ENCODE data around the gene CSF3R.

CSF3R gene

DNA sequence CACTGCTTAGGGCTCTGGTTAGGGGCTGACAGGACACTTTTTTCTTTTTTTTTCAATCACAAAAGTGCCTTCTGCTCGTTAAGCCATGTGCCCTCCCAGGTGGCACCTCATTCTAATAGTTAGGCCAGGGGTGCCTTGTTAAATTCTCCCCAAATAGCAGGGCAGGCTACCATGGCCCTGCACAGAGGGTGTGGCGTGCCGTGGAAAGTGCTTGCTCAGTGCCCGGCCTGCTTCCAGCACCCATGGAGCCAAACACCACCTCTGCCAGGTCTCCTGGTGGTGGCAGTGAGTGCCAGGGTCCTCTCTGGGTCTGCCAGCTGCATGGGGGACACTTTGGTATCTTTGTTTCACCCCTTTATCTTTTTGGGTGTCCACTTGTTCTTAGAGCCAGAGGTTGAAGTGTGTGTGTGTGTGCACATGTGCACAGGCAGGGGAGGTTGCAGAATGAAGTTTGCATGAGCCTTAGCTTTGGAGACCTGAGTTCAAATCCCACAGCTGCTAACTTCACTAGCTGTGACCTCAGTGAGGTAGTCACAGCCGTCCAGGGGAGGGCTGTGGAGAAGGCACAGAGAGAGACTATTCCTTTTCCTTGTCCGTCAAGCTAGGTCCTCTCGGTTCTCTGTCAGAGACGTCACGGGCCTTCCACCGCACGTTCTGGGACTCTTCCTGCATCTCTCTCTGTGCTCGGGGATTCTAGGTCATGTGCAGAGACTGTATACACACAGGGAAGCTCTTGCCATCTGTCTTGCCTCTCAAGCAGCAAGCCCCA lies 39.9 kb upstream of the CSF3R start:
- Histone ChIP-seq H3K4me1 (ENCODE audit: control insufficient read depth, insufficient read depth, low read length) (peaks cover 23% of the 10 kb centered on the region; the same call in 1 of the 2 replicates), H3K9ac (ENCODE audit: low read length) (no peak overlapping the region), H3K27me3 (ENCODE audit: control insufficient read depth, insufficient read depth, low read length) (no peaks in the 10 kb centered on the region; the same call in 1 of the 2 replicates), H3K27ac (ENCODE audit: low read depth, low read length) (no peak overlapping the region), H3K9me3 (ENCODE audit: control insufficient read depth, insufficient read depth, low read depth, low read length) (no peaks in the 10 kb centered on the region), H3K36me3 (ENCODE audit: control insufficient read depth, insufficient read depth, low read length) (no peaks in the 10 kb centered on the region), H3K4me3 (ENCODE audit: low read depth, low read length) (no peak overlapping the region)

DNA sequence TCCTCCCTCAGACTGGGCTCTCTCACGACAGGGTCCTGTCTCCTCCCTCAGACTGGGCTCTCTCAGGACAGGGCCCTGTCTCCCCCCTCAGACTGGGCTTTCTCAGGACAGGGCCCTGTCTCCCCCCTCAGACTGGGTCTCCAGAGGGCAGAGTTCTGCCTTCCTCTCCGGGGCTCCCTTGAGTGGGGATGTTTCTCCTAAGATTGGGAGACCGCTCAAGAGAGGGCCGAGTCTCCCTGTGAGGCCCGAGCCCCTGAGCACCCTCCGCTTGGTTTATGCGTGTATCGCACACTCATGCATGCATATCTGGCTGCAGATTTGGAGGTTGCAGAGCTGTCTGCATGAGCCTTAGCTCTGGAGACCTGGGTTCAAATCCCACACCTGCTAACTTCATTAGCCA lies 39.3 kb upstream of the CSF3R start:
- no peaks in the 10 kb centered on the region for H3K36me3 ChIP-seq (ENCODE audit: control insufficient read depth, insufficient read depth, low read length)
- no peak overlapping the region for H3K4me3 ChIP-seq (ENCODE audit: low read depth, low read length)
- H3K4me1 ChIP-seq (ENCODE audit: control insufficient read depth, insufficient read depth, low read length): peaks cover 23% of the 10 kb centered on the region; the same call in 1 of the 2 replicates
- H3K27ac ChIP-seq (ENCODE audit: low read depth, low read length): no peak overlapping the region
- no peaks in the 10 kb centered on the region for H3K9me3 ChIP-seq (ENCODE audit: control insufficient read depth, insufficient read depth, low read depth, low read length)
- H3K9ac ChIP-seq (ENCODE audit: low read length): no peak overlapping the region
- no peaks in the 10 kb centered on the region; the same call in 1 of the 2 replicates for H3K27me3 ChIP-seq (ENCODE audit: control insufficient read depth, insufficient read depth, low read length)

DNA sequence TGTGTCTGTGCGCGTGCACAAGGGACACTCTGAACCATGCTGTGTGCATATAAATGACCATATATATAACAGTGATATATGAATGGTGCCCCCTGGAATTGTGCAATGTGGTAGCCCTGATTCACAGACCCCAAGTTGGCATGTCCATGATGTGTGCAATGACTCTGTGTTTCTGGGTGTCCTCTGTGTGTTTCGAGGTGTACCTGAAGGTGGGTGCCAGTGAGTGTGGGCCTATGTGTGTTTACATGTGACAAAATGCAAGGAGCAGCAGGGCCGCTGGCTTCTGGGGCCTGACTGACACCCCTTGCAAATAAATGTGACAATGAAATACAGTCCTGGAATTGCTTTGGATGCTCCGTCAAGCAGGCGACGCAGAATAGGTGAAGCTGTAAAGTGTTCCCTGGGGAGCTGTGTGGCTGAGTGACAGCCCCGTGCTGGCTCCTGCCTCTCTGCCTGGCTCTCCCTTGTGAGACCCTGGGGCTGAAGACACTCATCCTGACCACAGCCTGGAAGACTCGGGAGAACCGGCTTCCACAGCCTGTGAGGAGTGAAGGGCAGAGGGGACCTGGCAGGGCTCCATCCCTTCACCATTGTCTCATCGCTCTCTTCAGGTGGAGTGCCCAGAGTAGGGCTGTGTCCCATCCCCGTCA lies 38.2 kb upstream of the CSF3R start:
- Histone ChIP-seq H3K9me3 (ENCODE audit: control insufficient read depth, insufficient read depth, low read depth, low read length) (no peaks in the 10 kb centered on the region), H3K9ac (ENCODE audit: low read length) (no peak overlapping the region), H3K4me3 (ENCODE audit: low read depth, low read length) (no peak overlapping the region), H3K27me3 (ENCODE audit: control insufficient read depth, insufficient read depth, low read length) (no peaks in the 10 kb centered on the region; the same call in 1 of the 2 replicates), H3K36me3 (ENCODE audit: control insufficient read depth, insufficient read depth, low read length) (no peaks in the 10 kb centered on the region), H3K4me1 (ENCODE audit: control insufficient read depth, insufficient read depth, low read length) (peaks cover 26% of the 10 kb centered on the region; the same call in 1 of the 2 replicates), H3K27ac (ENCODE audit: low read depth, low read length) (no peak overlapping the region)

DNA sequence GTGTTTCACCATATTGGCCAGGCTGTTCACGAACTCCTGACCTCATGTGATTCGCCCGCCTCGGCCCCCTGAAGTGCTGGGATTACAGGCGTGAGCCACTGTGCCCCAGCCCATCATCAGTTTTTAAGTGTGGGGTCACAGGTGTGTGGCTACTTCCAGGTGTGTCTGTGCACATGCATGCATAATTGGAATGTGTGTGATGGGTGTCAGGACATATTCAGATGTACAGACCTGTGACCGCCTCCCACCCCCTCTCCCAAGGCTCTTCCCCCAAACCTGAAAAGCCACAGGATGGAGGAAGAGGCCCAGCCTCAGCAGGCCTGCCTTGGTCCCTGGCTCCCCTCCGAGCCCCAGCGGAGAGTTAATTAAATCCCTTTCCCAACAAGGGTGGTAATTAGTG lies 37.3 kb upstream of the CSF3R start:
- Histone ChIP-seq H3K4me3 (ENCODE audit: low read depth, low read length) (no peak overlapping the region), H3K27me3 (ENCODE audit: control insufficient read depth, insufficient read depth, low read length) (no peaks in the 10 kb centered on the region; the same call in 1 of the 2 replicates), H3K27ac (ENCODE audit: low read depth, low read length) (no peak overlapping the region), H3K36me3 (ENCODE audit: control insufficient read depth, insufficient read depth, low read length) (no peaks in the 10 kb centered on the region), H3K9ac (ENCODE audit: low read length) (no peak overlapping the region), H3K9me3 (ENCODE audit: control insufficient read depth, insufficient read depth, low read depth, low read length) (no peaks in the 10 kb centered on the region), H3K4me1 (ENCODE audit: control insufficient read depth, insufficient read depth, low read length) (peaks cover 26% of the 10 kb centered on the region; the same call in 1 of the 2 replicates)

DNA sequence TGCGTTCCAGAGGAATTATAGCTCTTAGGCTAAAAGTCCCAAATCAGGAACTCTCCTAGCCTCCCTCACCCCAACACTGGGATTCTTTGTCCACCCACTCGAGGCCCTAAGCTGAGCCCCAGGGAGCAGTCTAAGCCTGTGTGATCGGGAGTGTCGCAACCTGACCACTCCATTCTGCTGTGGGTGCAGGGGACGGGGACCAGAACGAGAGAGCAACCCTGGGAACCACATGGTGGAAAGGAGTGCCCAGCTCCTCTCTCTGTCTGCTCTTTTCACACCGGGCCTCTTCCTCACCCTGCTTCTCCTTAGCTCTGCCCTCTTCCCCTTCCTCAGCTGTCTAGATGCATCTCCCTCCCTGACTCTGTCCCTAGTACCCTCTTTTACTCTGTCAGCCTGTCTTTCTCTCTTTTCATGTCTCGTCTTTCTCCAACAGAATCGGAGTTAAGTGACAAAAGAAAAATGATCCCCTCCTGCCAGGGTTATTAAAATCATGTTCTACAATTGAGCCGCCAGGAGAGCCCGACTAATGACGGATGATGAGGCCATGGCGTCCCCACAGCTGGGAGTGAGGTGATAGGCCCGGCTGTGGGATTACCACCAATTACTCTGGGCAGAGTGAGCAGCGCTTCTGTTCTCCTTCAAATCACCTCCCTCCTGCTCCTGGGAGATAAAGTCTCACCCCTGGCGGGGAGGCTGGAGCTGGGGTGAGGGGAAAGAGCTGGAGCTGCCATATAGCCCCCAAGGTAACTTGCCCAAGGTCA lies 34.5 kb upstream of the CSF3R start:
- H3K36me3 ChIP-seq (ENCODE audit: control insufficient read depth, insufficient read depth, low read length): no peaks in the 10 kb centered on the region
- peaks cover 19% of the 10 kb centered on the region; the same call in 1 of the 2 replicates for H3K4me1 ChIP-seq (ENCODE audit: control insufficient read depth, insufficient read depth, low read length)
- no peak overlapping the region for H3K27ac ChIP-seq (ENCODE audit: low read depth, low read length)
- H3K9ac ChIP-seq (ENCODE audit: low read length): no peak overlapping the region
- H3K4me3 ChIP-seq (ENCODE audit: low read depth, low read length): no peak overlapping the region
- H3K9me3 ChIP-seq (ENCODE audit: control insufficient read depth, insufficient read depth, low read depth, low read length): no peaks in the 10 kb centered on the region
- H3K27me3 ChIP-seq (ENCODE audit: control insufficient read depth, insufficient read depth, low read length): no peaks in the 10 kb centered on the region

DNA sequence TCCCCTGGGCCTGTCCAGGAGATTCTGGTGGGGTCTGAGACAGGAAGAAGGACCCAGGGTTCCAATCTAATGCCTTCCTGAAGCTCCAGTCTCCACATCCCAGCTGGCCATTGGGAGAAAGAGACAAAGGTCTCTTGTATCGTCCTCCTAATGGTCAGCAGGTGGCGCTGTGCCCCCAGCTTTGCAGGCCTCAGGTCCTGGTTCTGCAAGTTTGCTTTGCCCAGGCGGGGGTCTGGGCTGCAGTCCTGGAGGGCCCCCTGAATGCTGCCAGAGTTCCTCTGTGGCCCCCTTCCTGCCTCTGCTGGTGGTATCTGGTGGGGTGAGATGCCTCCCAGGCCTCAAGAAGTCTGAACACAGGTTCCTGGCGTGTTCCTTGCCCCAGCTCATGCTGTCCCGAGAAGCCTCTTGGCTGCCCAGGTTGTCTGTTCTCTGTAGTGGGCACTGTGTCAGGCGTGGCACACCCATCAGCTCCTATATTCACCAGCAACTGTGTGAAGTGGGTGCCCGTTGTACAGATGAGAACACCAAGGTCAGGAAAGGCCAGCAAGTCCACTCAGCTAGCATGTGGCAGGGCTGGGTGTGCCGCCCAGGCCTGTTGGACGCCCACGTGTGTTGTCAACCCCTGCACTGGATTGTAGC lies 33.8 kb upstream of the CSF3R start:
- Histone ChIP-seq H3K4me3 (ENCODE audit: low read depth, low read length) (no peak overlapping the region), H3K27me3 (ENCODE audit: control insufficient read depth, insufficient read depth, low read length) (no peaks in the 10 kb centered on the region), H3K4me1 (ENCODE audit: control insufficient read depth, insufficient read depth, low read length) (peaks cover 19% of the 10 kb centered on the region; the same call in 1 of the 2 replicates), H3K36me3 (ENCODE audit: control insufficient read depth, insufficient read depth, low read length) (no peaks in the 10 kb centered on the region), H3K9me3 (ENCODE audit: control insufficient read depth, insufficient read depth, low read depth, low read length) (no peaks in the 10 kb centered on the region), H3K9ac (ENCODE audit: low read length) (no peak overlapping the region), H3K27ac (ENCODE audit: low read depth, low read length) (no peak overlapping the region)

DNA sequence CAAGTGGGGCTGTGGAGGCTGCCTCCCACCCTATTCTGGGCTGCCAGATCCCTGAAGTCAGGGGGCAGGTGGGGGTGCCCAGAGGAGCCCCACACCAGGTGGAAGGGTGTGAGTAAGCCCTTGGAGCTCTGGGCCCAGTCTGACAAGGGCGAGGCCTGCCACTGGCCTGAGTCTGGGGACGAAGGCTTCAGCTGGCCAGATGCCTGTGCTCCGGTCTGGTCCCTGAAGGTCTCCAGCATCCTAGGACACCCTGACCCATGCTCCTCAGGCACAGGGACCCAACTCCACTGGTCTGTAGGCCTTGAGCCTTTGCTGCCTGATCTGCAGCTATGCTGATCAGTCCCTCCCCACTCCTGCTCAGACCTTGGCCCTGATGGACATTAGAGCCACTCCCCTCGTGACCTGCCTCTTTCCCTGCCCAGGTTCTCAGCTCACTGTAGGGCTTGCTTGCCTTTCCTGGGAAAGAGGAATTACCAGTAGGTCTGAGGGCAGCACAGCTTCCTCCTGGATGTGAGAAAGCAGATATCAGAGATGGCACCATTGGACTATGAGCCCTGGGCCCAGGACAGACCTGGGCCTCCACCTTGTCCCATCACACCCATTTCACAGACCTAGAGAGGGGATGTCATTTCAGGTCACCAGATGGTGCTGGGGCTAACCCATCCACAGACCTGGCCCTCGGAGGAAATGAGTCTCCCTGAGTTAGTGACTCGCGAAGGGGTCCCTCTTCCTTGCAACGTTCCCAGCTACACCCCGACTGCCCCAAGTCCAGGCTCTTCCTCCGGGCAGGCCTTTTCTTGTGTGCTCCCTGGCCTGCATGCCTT lies 32.8 kb upstream of the CSF3R start:
- H3K4me3 ChIP-seq (ENCODE audit: low read depth, low read length): no peak overlapping the region
- H3K36me3 ChIP-seq (ENCODE audit: control insufficient read depth, insufficient read depth, low read length): no peaks in the 10 kb centered on the region
- H3K27ac ChIP-seq (ENCODE audit: low read depth, low read length): no peak overlapping the region

DNA sequence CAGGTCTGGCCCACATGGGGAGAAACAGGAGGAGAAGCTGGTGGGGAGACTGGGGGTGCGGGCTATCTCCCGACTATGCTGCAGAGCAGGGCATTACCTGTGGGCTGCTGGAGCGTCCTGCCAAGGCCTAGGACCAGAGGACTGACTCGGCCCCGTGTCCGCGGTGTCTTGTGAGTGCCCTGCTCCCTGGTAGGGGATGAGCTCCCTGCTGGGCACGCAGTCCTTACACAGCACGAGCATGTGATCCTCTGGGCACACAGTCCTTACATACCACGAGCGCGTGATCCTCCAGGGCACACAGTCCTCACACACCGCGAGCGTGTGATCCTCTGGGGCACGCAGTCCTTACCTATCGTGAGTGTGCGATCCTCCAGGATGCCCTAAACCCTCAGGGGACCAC lies 31.8 kb upstream of the CSF3R start:
- no peaks in the 10 kb centered on the region for H3K27me3 ChIP-seq (ENCODE audit: control insufficient read depth, insufficient read depth, low read length)
- no peaks in the 10 kb centered on the region for H3K9me3 ChIP-seq (ENCODE audit: control insufficient read depth, insufficient read depth, low read depth, low read length)
- H3K27ac ChIP-seq (ENCODE audit: low read depth, low read length): no peak overlapping the region
- no peak overlapping the region for H3K4me3 ChIP-seq (ENCODE audit: low read depth, low read length)
- no peak overlapping the region for H3K9ac ChIP-seq (ENCODE audit: low read length)
- H3K4me1 ChIP-seq (ENCODE audit: control insufficient read depth, insufficient read depth, low read length): peaks cover 10% of the 10 kb centered on the region; the same call in 1 of the 2 replicates
- no peaks in the 10 kb centered on the region for H3K36me3 ChIP-seq (ENCODE audit: control insufficient read depth, insufficient read depth, low read length)

More for the DNA sequence above, 32.8 kb upstream of the CSF3R start:
- no peak overlapping the region for H3K9ac ChIP-seq (ENCODE audit: low read length)
- no peaks in the 10 kb centered on the region for H3K9me3 ChIP-seq (ENCODE audit: control insufficient read depth, insufficient read depth, low read depth, low read length)
- peaks cover 16% of the 10 kb centered on the region; the same call in 1 of the 2 replicates for H3K4me1 ChIP-seq (ENCODE audit: control insufficient read depth, insufficient read depth, low read length)
- no peaks in the 10 kb centered on the region for H3K27me3 ChIP-seq (ENCODE audit: control insufficient read depth, insufficient read depth, low read length)

DNA sequence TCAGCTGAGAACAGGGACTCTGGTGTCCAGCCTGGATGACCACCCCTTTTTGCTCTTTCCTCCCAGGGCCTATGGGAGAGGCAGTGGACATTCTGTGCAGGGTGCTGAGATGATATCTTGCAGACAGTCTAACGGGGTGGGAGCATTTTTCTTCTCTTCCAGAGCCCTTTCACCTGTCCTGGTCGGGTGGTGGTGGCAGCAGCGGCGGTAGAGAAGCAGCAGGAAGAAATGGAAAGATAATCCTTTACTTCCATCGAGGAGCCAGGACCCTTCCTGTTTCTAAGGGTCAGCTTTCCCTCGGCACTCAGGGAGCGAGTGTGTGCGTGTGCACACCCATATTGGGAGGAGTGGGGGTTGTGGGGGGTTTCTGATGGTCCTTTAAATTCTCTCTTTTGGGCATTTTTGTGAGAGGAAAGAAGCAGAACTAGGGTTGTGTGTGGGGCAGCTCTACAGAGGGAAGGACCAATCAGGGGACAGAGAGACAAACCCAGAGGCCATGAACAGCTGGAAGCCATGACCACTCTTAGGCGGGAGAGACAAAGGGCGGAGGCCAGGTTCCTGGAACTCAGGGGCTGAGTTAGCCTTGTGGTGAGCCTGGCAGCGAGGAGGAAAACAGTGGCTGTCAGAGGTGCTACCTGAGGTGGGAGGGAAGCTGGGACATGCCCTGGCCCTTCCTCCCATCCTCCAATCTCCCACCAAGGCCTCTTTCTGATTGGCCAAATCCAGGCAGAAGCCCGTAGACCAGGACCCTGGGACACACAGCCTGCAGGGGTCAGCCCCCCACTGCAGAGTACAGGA lies 31.2 kb upstream of the CSF3R start:
- no peaks in the 10 kb centered on the region for H3K36me3 ChIP-seq (ENCODE audit: control insufficient read depth, insufficient read depth, low read length)
- H3K27ac ChIP-seq (ENCODE audit: low read depth, low read length): no peak overlapping the region
- H3K4me3 ChIP-seq (ENCODE audit: low read depth, low read length): no peak overlapping the region
- H3K27me3 ChIP-seq (ENCODE audit: control insufficient read depth, insufficient read depth, low read length): no peaks in the 10 kb centered on the region
- H3K9me3 ChIP-seq (ENCODE audit: control insufficient read depth, insufficient read depth, low read depth, low read length): no peaks in the 10 kb centered on the region
- peaks cover 10% of the 10 kb centered on the region; the same call in 1 of the 2 replicates for H3K4me1 ChIP-seq (ENCODE audit: control insufficient read depth, insufficient read depth, low read length)
- H3K9ac ChIP-seq (ENCODE audit: low read length): no peak overlapping the region

Measured in HUES6 (cell line).